Activated CD4-positive, alpha-beta T cell treated with anti-CD3 and anti-CD28 coated beads for 36 hours (primary cell): ENCODE results near the gene RFX3. TPM values are rescaled to one million over a fixed set of nuclear protein-coding genes. Genes with fewer than 3 reads are reported as not detected.
"Not testable (repeated sequence)": the region's sequence is repeated elsewhere in the genome, so short reads cannot be mapped to it uniquely, and the experiment has no call there.

Experiments used
- ATAC-seq: fragments of 200-7000 bp; cut with Tn5 transposase; one replicate; pipeline ENCODE4 v1.10.0; 2021; ENCODE audit warnings: mild to moderate bottlenecking, moderate library complexity
- CTCF ChIA-PET: fragments of 350-600 bp; sonication (Branson Sonifier 250); formaldehyde crosslinking; loops from one replicate; lab custom pipeline; 2021; ENCODE audit warnings: antibody characterized with exemption; lab: Charles Lee
- POLR2A ChIA-PET: fragments of 350-600 bp; sonication (Branson Sonifier 250); formaldehyde crosslinking; loops from one replicate; lab custom pipeline; 2021; ENCODE audit warnings: antibody characterized with exemption, inconsistent platforms; lab: Charles Lee
- DNase-seq: peaks from one replicate; pipeline ENCODE4 v3.0.0-alpha.2; 2020
- H3K27ac Mint-ChIP-seq: one replicate; pipeline ENCODE4 v1.8.0; 2021; ENCODE audit warnings: mixed read lengths
- H3K27me3 Mint-ChIP-seq: one replicate; pipeline ENCODE4 v1.8.0; 2021; ENCODE audit warnings: mixed read lengths
- H3K36me3 Mint-ChIP-seq: one replicate; pipeline ENCODE4 v1.8.0; 2021; ENCODE audit warnings: low read depth, mixed read lengths
- H3K4me1 Mint-ChIP-seq: one replicate; pipeline ENCODE4 v1.8.0; 2021; ENCODE audit warnings: mixed read lengths
- H3K4me3 Mint-ChIP-seq: one replicate; pipeline ENCODE4 v1.8.0; 2021; ENCODE audit warnings: mild to moderate bottlenecking, moderate library complexity, mixed read lengths
- H3K9me3 Mint-ChIP-seq: one replicate; pipeline ENCODE4 v1.8.0; 2021; ENCODE audit warnings: low read depth, mixed read lengths
- intact Hi-C, 2 experiments: fragments of 100-400 bp; cut with DNase I in 1 of 2; cut with micrococcal nuclease in 1 of 2; formaldehyde crosslinking; loops; one replicate each; pipeline versions ENCODE4 v1.14.2 to v1.15.1; 2022 to 2024; cut with DNase I, micrococcal nuclease
- total RNA-seq, 2 experiments: library from RNA; stranded (reverse); gene quantifications; one replicate each; pipeline ENCODE4 v1.2.3, GENCODE V29; 2021

RFX3 gene
- total RNA-seq, 2 experiments from 2014 or later = 12.5 to 16.6 TPM

DNA sequence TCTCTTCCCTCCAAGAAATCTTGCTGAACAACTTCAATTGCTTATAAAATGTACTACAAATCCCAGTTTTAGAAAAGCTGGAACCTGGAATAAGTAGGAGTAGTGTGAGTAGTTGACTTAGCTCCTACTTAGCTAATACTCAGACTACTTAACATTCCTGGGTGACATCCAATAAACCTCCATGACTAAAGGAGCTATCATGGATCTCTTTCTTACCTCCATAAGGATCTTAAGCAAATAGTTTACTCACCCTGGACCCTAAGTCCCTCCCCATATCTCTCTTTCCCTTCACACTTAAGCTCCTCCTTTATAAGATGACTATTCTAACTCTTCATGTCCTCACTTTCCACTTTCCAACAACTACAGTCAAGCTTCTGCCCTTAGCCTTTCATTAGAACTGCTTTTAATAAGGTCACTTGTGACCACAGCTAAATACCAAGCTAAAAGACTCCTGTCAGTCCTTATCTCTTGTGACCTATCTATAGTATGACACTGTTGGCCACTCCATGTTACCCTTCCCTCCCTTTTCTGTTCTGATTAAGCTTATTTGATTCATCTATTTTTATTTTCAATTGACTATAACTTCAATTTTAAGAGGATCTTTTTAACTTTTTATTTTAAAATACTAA lies 194.9 kb downstream of the RFX3 start:
- H3K4me1 Mint-ChIP-seq = no peaks in the 10 kb centered on the region
- peaks cover 6% of the 10 kb centered on the region for H3K36me3 Mint-ChIP-seq
- no peak overlapping the region for H3K27ac Mint-ChIP-seq
- no peaks in the 10 kb centered on the region for H3K27me3 Mint-ChIP-seq
- no peak for ATAC-seq
- no peak for DNase-seq
- ChIA-PET POLR2A (no interaction called here), CTCF (interaction anchor here (1.0 kb wide), 1 partner anchor 82 kb away, joined by 4 read pairs; no protein-coding TSS in a partner anchor)
- no peak overlapping the region for H3K4me3 Mint-ChIP-seq
- intact Hi-C loops = loop anchor here in 1 of 2 experiments (10.0 kb wide), 1 partner anchor 114 kb away; no protein-coding TSS in a partner anchor
- H3K9me3 Mint-ChIP-seq = no peaks in the 10 kb centered on the region

DNA sequence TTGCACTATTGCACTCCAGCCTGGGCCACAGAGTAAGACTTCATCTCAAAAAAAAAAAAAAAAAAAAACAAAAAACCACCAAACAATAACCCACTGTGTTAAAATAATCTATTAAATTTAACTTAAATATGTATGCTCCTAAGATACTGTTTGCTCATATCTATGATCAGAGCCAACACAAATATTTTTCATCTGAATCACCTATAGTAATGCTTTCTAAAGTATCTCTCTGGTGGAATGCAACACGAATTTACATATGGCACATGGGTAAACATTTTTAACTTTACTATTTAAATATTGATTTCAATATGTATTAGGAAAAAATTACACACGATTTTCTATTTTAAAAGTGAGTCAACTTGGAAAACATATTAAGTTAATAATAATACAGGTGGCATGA lies 196.4 kb downstream of the RFX3 start:
- intact Hi-C loops = no loop called here
- peaks cover 6% of the 10 kb centered on the region for H3K36me3 Mint-ChIP-seq
- ATAC-seq = no peak
- no peak overlapping the region for H3K27ac Mint-ChIP-seq
- POLR2A ChIA-PET = no interaction called here
- H3K9me3 Mint-ChIP-seq = no peaks in the 10 kb centered on the region
- CTCF ChIA-PET = interaction anchor here (0.6 kb wide), 1 partner anchor 275 kb away, joined by 3 read pairs; no protein-coding TSS in a partner anchor
- H3K27me3 Mint-ChIP-seq = no peaks in the 10 kb centered on the region
- H3K4me1 Mint-ChIP-seq = no peaks in the 10 kb centered on the region
- no peak for DNase-seq
- H3K4me3 Mint-ChIP-seq = no peak overlapping the region

DNA sequence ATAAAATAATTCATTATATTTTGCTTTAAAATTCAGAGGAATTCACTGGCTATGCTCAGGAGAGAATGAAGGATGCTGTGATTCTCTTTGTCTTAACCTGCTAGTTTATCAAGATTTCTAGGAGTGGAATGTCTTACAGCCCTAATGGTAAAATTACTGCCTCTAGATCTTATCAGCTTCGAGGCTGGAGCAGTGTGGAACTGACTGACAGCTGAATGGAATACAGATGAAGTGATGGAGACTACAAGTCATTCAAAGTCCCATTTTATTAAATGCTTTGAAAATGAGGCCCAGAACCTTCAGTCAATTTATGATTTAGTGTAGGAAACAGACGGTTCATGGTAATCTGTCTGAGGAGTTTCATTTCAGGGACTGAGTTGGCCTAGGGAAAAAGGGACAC lies 202.1 kb downstream of the RFX3 start:
- Mint-ChIP-seq H3K4me3 (no peak overlapping the region), H3K27ac (no peak overlapping the region), H3K36me3 (peaks cover 15% of the 10 kb centered on the region), H3K9me3 (no peaks in the 10 kb centered on the region), H3K27me3 (no peaks in the 10 kb centered on the region), H3K4me1 (peaks cover 5% of the 10 kb centered on the region)
- ChIA-PET POLR2A (no interaction called here), CTCF (no interaction called here)
- intact Hi-C loops = no loop called here
- ATAC-seq (no peak), DNase-seq (no peak)

DNA sequence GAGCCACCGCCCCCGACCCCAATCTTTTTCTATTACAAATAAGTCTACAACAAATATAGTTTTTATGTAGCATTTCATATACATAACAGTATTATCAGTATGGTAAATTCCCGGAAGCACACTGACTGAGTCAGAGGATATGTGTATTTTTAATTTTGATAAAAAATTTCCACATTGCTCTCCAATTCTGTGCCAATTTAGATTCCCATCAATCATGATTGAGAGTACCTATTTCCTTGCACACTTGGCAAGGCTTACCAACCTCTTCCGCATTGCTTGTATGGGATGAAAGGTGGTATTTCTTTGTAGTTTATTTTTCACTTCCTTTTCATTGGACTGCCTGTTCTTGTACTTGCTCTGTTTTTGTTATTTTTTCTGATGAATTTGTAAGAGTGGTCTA lies 204.6 kb downstream of the RFX3 start:
- DNase-seq (no peak), ATAC-seq (no peak)
- ChIA-PET POLR2A (no interaction called here), CTCF (interaction anchor here (0.8 kb wide), 1 partner anchor 13 kb away, joined by 3 read pairs; no protein-coding TSS in a partner anchor)
- H3K4me1 Mint-ChIP-seq = peaks cover 5% of the 10 kb centered on the region
- H3K9me3 Mint-ChIP-seq = peaks cover 3% of the 10 kb centered on the region
- peaks cover 26% of the 10 kb centered on the region for H3K36me3 Mint-ChIP-seq
- H3K27ac Mint-ChIP-seq = no peak overlapping the region
- no peak overlapping the region for H3K4me3 Mint-ChIP-seq
- intact Hi-C loops = no loop called here
- H3K27me3 Mint-ChIP-seq = no peaks in the 10 kb centered on the region

DNA sequence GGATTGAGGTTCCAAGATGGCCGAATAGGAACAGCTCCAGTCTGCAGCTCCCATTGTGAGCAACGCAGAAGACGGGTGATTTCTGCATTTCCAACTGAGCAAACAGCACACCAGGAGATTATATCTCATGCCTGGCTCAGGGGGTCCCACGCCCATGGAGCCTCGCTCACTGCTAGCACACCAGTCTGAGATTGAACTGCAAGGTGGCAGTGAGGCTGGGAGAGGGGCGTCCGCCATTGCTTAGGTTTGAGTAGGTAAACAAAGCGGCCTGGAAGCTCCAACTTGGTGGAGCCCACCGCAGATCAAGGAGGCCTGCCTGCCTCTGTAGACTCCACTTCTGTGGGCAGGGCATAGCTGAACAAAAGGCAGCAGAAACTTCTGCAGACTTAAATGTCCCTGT lies 213.2 kb downstream of the RFX3 start:
- POLR2A ChIA-PET, H3K4me3 Mint-ChIP-seq, H3K27ac Mint-ChIP-seq, intact Hi-C loops, ATAC-seq, DNase-seq, H3K4me1 Mint-ChIP-seq, H3K27me3 Mint-ChIP-seq, H3K9me3 Mint-ChIP-seq: not testable (repeated sequence)
- CTCF ChIA-PET = interaction anchor here (0.6 to 0.7 kb wide), 2 partner anchors 10 to 87 kb away, joined by 3 read pairs; no protein-coding TSS in a partner anchor
- H3K36me3 Mint-ChIP-seq = peaks cover 16% of the 10 kb centered on the region

DNA sequence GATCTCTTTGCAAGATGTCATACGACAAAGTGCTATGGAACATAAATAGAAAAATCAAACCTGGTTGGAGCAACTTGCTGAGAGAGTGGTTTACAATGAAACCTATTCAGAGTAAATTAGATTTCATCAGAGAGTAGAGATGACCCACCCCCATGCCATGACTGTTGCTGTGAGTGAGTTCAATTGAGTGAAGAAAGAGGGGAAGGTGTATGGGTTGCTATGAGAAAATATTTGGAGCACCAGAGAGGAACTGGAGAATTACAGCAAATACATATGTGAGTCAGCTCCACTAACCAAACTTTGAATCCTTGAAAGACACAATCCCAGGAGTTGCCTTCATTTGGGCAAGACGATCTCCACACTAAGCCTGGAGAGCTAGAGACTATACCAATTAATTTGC lies 217.2 kb downstream of the RFX3 start:
- Mint-ChIP-seq H3K27ac (no peak overlapping the region), H3K4me3 (no peak overlapping the region), H3K9me3 (peaks cover 16% of the 10 kb centered on the region), H3K27me3 (no peaks in the 10 kb centered on the region), H3K36me3 (peaks cover 20% of the 10 kb centered on the region), H3K4me1 (peaks cover 11% of the 10 kb centered on the region)
- intact Hi-C loops = no loop called here
- DNase-seq = no peak
- POLR2A ChIA-PET = no interaction called here
- CTCF ChIA-PET = no interaction called here
- no peak for ATAC-seq

DNA sequence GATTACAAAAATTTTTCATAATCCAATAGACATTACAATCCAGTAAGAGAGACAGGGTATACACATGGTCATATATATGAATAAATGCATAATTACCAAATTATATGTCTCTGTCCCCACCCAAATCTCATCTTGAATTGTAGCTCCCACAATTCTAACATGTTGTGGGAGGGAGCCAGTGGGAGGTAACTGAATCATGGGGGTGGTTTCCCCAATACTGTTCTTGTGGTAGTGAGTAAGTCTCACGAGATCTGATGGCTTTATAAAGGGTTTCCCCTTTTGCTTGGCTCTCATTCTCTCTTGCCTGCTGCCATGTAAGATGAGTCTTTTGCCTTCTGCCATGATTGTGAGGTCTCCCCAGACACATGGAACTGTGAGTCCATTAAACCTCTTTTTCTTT lies 221.4 kb downstream of the RFX3 start:
- ATAC-seq = peak; percentile 16

DNA sequence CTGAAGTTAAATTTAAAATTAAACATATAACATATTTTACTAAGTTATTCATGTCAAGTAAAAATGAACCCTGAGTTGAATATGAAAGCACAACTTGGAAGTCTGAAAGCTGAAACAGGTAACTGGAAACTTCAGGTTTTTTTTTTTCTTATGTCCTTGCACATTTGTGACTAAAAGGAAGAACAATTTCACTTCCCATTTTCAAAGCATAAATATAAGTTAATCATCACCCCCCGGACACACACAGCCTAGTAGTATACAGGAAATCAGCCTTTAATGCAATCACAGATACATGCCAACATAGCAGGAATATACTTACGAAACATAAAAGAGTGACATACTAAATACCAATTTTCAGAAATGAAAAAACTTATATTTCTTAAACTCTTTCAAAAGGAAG lies 225.9 kb downstream of the RFX3 start:
- no peak overlapping the region for H3K4me3 Mint-ChIP-seq
- peaks cover 4% of the 10 kb centered on the region for H3K9me3 Mint-ChIP-seq
- CTCF ChIA-PET = interaction anchor here (1.2 kb wide), 1 partner anchor 124 kb away, joined by 5 read pairs; no protein-coding TSS in a partner anchor
- no peaks in the 10 kb centered on the region for H3K27me3 Mint-ChIP-seq
- peaks cover 10% of the 10 kb centered on the region for H3K4me1 Mint-ChIP-seq
- intact Hi-C loops = no loop called here
- no peak overlapping the region for H3K27ac Mint-ChIP-seq
- DNase-seq (no peak), ATAC-seq (no peak)
- H3K36me3 Mint-ChIP-seq = peaks cover 8% of the 10 kb centered on the region
- POLR2A ChIA-PET = no interaction called here

More for the DNA sequence above, 221.4 kb downstream of the RFX3 start:
- H3K4me3 Mint-ChIP-seq, POLR2A ChIA-PET, H3K27me3 Mint-ChIP-seq, CTCF ChIA-PET, intact Hi-C loops: not testable (repeated sequence)
- Mint-ChIP-seq H3K36me3 (peaks cover 22% of the 10 kb centered on the region), H3K4me1 (peaks cover 17% of the 10 kb centered on the region), H3K9me3 (peaks cover 16% of the 10 kb centered on the region), H3K27ac (peak overlapping the region; percentile 44)
- DNase-seq = peak; percentile 25

DNA sequence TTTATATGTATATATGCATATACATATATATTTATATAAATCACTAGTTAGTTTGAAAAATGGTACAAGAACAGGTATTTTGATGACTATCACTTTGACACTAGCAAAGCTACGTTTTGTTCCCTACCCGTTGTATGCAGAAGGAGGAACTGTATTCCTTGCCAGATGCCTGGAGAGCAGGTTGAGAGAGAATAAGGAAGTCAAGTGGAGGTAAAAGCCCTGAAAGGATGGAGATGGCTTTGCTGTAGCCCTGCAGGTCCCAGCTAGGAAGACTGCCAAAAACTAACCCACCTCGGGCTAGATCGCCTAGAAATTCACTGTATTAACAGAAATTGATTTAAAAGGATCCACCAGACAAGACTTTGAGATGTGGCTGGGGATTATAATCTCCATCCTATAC lies 229.3 kb downstream of the RFX3 start:
- POLR2A ChIA-PET = no interaction called here
- Mint-ChIP-seq H3K9me3 (no peaks in the 10 kb centered on the region), H3K27me3 (no peaks in the 10 kb centered on the region), H3K4me1 (peaks cover 6% of the 10 kb centered on the region), H3K27ac (no peak overlapping the region), H3K36me3 (peaks cover 11% of the 10 kb centered on the region), H3K4me3 (no peak overlapping the region)
- DNase-seq (no peak), ATAC-seq (no peak)
- CTCF ChIA-PET = interaction anchor here (1.0 kb wide), 1 partner anchor 56 kb away, joined by 4 read pairs; no protein-coding TSS in a partner anchor
- intact Hi-C loops = no loop called here

DNA sequence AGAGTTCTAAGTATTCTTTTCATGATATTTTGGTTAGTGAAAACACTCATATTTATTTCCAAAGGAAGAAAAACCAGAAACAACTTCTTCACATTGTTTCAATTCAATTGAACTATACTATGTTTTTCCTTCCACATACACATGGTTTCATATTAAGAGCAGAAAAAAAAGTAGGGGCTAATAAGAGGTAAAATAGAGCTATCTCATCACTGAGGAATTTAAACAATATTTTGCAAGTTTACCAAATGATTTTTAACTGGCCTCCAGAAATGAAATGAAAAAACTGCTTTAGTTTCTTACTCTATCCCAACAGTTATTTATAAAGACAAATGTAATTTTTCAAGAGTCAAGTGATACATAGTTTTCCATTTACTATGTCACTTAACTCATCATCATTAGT lies 233.5 kb downstream of the RFX3 start:
- ATAC-seq (no peak), DNase-seq (no peak)
- Mint-ChIP-seq H3K36me3 (peaks cover 29% of the 10 kb centered on the region), H3K9me3 (no peaks in the 10 kb centered on the region), H3K27me3 (no peaks in the 10 kb centered on the region), H3K4me3 (no peak overlapping the region), H3K27ac (no peak overlapping the region), H3K4me1 (no peaks in the 10 kb centered on the region)
- intact Hi-C loops = no loop called here
- ChIA-PET POLR2A (interaction anchor here (0.6 kb wide), 1 partner anchor 143 kb away, joined by 6 read pairs; no protein-coding TSS in a partner anchor), CTCF (no interaction called here)

DNA sequence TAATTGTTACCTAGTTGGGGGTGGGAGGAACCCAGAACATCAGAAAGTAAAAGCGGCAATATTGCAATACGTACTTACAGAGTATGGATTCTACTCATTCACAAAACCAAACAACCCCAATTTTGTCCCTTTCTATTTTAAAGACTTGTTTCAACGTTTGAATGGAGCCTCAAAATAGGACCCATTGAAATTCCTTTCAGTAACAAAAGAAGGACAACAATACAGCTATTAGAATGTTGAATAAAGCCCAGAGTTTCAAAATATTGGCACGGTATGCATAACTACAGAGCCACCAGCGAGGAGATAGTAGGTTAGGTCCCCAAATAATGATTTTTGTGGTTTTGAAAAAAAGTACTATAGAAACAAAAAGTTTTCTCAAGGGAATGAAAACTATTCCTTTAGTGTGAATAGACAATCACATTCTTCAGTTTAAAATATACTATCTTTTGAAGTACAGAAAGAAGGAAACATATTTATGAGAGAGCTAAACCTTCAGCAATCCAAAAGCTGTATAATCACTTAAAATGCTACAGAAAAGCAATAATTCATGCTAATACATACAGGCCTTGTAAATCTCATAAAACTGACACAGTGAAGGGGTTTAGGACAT lies 235.5 kb downstream of the RFX3 start:
- ATAC-seq = no peak
- H3K27me3 Mint-ChIP-seq = no peaks in the 10 kb centered on the region
- no peaks in the 10 kb centered on the region for H3K4me1 Mint-ChIP-seq
- no peak overlapping the region for H3K4me3 Mint-ChIP-seq
- ChIA-PET POLR2A (no interaction called here), CTCF (interaction anchor here (1.2 kb wide), 1 partner anchor 22 kb away, joined by 3 read pairs; no protein-coding TSS in a partner anchor)
- no peak for DNase-seq
- H3K9me3 Mint-ChIP-seq = no peaks in the 10 kb centered on the region
- H3K36me3 Mint-ChIP-seq = peaks cover 35% of the 10 kb centered on the region
- no peak overlapping the region for H3K27ac Mint-ChIP-seq
- intact Hi-C loops = no loop called here

DNA sequence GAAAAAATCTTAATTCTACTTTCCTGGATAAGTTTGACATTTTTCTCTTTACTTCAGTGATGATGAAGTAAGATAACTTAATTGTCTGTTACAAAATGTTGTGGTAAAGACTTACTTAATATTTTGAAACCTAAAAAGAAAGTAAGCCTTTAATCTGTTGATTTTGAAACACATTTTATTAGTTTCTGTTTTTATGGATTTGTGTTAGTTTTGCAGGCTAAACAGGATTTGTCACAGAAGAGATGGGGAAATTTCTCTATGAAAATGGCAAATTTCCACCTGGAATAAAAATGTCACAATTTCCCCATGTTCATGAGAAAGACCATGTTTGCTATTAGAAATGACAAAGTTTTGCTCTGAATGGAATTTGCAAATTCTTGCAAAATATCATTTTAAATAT lies 237.1 kb downstream of the RFX3 start:
- intact Hi-C loops = no loop called here
- Mint-ChIP-seq H3K4me3 (no peak overlapping the region), H3K9me3 (no peaks in the 10 kb centered on the region), H3K27me3 (no peaks in the 10 kb centered on the region), H3K4me1 (no peaks in the 10 kb centered on the region), H3K27ac (no peak overlapping the region), H3K36me3 (peaks cover 38% of the 10 kb centered on the region)
- CTCF ChIA-PET = no interaction called here
- ATAC-seq (no peak), DNase-seq (no peak)
- POLR2A ChIA-PET = no interaction called here
